Occipital lobe (tissue), 2 donors: ENCODE measurements around the gene CACNA2D4. TPM values are rescaled to one million over a fixed set of nuclear protein-coding genes. Genes with fewer than 3 reads are reported as not detected.

Experiments used
- DNase-seq: peaks from one replicate; lab custom pipeline; 2025; lab: John Stamatoyannopoulos, UW
- total RNA-seq: library from RNA; depleted of rRNA; stranded (reverse); fragments of >200 nt; gene quantifications from one replicate; pipeline ENCODE4 v1.2.3, GENCODE V29; 2014

Gene CACNA2D4
- total RNA-seq, 1 donor from 2014 or later: not detected

DNA sequence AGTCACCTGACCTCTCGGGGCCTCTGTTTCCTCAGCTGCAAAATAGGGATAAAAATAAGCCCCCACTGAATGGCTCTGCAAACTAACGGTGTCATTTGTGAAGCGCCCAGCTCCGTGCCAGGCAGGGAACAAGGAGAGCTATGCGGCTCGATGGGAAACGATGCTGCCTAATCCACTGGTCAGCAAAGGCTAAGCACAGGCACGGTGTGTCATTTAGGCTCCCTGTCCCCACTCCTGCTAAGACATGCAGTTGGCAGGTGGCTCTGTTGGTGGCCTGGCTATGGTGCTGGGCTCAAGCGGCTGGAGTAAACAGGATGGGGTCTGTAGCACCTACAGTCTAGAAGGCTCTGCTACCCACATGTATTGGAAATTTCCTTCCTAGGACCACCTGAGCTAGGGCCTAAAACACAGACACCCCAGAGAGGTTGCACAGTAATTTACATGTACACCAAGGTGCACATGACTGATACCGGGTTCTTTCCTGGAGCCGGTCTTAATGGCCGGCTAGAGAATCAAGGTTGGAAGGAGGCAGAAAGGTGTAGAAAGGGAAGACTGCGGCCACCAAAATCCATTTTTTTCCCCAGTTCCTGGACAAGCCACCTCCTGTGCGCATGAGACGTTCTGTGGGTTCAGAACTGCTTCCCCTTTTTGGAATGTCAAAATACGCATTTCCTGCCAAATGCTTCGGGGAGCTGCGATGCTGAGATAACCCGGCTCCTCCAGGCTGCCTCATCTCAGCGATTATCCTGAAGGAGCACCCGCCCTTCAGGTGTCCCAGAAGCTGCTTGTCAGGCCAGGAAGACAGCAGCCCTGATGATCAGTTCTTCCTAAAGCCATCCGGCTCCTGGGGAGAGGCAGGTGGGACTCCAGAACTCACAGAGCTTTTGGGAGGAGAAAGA lies 1.0 kb downstream of the CACNA2D4 start:
- DNase-seq: no peak

DNA sequence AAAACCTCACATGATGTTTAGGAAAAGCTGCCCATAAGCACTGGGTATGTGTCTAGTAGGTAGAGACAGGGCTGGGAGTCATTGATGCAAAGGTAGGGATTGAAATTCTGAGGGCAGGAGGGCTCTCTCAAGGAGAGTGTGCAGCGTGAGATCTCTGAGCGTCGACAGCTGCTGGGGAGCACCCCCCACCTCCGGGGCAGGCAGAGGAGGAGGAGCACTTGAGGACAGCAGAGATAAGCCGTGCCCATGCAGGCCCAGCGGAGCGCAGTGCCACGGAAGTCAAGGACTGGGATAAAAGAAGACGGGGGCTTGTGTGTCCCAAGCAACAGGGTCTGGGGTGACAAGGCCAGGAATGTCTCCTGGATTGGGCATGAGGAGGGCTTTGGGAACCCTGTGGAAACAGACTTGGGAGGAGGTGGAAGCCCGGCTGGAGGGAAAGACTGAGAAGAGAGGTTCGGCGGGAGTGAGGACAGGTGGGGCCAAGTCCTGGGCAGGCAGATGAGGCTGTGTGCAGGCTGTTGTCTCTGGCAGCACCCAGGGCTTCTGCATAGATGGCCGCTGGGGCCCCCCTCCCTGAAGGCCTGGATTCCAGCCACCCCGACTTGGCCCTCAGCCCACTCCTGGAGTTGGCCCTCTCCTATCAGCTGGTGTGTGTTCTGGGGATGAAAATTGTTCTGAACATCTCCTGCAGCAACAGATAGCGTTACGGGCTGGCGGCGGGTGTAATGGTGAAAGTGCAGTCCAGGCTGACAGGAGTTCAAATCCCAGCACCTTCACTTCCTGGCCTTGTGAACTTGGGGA lies 1.9 kb downstream of the CACNA2D4 start:
- no peak for DNase-seq

DNA sequence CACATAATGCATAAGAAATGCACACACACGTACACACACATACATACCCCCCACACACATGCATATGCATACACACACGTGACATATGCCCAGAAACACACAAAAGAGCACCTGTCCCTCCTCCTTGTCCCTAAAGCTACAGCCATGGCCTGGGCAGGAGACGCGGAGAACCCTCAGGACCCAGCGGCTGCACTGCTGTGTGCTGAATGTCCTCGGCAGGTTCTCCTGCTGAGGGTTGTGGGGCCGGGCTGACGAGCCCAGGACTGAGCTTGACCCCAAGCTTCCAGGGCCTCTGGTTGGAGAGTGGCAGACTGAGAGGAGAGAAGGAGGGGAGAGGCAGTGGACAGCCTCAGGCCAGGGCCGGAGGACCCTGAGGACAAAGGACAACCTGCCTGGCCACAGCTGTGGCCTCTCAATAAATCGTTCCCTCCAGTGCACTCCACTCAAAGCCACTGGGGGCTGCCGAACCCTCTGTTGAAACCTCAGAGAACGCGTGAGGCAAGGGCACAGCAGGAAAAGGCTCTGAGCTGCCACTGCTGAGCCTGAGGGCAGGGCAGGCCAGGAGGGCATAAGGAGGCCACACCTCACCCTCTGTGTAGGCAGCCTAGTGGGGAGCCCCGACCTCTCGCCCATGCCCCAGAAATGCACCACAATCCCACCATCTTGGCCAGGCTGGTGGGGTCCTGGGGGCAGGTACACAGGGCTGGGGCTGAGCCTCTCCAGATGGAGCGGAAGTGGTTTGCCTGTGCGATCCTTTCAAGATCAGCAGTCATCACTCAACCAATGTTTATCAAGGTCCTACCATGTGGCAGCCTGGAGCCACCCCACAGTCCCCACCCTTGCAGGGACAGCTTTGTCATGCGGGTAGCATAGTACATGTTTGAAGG lies 3.1 kb downstream of the CACNA2D4 start:
- DNase-seq: no peak

DNA sequence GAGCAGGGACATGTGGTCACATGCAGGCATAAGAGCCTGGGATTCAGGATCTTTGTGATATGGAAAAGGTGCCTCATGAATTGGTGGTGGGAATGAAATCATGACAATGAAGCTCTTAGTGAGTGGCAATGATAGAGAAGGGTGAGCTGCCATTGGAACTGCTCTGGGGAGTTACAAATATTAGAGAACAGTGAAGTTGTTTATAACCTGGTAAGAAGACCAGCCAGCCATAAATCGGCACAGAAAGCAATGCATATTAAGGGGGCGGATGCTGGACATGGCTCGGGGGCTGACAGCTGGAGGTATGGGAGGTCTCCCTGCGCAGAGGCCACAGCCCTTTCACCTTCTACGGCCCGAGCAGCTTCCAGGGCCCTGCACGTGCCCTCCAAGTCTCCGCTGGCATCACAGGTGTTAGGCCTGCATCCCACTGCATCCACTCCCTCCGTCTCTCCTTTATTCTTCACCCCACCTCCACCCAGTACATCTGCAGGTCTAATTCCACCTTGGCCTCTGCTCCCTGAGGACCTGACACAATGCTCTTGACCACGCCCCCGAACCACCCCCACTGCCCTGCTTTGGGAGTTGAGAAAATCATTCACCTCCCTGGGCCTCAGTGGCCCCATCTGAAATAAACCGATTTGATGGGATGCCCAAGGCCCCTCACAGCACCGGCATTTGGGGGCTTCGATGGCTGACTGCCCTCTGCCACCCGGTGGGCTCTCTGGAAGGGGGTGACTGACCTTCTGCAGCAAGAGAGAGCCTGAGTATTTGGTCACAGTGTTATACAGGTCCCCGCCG lies 4.1 kb downstream of the CACNA2D4 start:
- DNase-seq: no peak

DNA sequence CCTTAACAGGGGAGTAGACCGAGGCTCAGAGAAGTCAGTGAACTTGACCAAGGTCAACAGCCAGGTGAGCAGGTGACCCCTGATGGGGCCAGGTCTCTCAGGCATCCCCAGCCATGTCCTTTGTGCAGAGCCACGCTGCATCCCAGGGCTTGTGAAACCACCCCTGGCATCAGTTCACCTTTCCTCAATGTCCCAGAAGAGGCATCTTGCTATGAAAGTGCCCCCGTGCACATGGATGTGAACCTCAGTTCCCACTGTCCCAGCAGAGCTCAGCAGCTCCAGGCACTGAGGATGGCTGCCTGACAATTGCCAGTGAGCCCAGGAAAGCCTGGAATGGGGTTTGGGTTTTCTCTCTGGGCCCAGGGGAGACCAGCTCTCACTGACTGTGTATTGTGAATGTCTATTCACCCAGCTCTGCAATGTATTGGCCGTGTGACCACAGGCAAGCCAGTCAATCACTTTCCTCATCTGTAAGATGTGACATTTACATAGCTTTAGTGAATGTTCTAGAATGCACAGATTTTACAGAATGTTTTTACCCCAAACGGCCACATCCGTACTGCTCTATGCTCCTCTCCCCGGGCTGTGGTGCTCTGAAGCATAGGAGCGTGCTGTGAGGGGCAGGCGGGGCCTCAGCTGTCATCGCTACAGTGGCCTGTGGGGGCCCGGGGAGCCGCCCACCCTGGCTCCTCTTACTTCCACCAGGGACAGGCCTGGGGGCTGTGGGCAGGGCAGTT lies 4.9 kb downstream of the CACNA2D4 start:
- DNase-seq: no peak

DNA sequence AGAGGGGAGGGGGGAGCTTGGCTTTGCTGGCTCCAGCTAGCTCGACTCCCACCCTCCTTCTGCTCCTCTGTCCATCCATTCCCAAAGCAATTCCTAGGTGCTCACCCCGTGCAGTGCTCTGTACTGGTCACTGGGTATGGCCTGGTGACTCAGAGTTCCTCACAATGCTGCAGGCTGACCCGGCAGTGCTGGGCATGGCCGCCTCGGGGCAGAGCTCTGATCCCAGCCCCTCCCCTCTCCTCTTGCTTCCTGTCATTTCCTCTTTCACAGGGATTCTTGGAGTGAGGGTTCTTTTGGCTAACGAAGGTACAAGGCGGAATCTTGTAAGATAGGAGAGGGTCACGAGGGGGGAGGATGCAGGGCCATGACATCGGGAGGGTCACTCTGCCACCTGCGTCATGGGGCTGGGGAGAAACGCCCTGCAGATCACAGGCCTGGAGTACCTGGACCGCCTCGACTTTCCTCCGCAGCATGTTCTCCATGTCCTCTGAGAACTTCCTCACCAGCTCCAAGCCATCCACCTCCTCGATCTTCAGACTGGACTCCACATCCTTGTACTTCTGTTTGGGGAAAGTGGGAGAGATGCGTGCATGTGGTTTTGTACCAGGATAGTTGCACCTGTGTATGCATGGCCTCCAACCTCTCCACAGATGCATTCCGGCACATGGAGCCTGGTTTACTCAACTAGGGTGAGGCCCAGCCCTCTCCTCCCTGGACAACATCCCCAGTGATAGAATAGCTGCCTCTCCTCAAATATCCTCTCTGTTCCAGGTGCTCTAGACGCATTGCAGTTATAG lies 5.7 kb downstream of the CACNA2D4 start:
- no peak for DNase-seq

DNA sequence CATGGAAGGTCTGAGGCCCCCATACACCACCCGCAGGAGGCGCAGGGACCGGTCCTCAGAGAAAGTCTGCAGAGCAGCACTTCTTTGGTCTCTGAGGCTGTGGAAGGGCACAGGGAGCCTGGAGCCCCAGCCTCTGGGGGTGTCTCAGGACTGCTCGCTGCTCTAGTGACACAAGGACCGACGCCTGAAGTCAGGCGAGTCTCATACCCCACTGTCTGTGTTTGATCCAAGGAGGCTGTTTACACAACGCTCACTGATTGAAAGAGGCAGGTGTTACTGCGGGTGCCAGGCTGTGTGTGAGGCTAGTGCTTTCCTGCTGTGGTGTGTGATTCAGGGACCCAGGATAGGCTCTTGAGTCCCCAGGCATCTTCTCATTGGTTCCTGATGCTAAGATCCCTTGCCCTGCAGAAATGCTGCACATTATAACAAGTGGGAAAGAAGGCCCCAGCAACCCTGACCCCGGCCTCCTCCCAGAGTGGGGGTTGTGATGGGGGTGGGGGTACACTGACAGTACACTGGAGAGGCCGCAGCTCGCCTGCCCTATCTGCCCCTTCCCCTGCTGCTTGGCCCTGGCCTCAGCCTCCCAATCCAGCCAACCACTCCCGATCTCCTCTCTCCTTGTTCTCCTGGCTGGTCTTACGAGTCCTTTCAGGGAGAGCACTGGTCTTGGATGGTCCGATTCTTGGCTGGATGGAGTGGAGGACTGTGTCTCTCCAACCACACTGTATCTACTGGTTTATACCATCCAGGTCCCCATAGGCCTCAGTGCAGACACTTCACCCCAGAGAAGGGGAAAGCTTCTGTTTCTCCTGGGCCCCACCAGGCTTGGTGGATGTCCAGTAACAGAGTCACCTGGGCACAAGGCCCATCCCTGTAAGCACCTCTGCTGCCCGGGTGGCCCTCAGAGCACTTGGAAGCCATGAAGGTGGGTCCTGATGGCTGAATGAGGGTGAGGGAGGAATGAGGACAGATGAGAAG lies 6.6 kb downstream of the CACNA2D4 start:
- DNase-seq: no peak

DNA sequence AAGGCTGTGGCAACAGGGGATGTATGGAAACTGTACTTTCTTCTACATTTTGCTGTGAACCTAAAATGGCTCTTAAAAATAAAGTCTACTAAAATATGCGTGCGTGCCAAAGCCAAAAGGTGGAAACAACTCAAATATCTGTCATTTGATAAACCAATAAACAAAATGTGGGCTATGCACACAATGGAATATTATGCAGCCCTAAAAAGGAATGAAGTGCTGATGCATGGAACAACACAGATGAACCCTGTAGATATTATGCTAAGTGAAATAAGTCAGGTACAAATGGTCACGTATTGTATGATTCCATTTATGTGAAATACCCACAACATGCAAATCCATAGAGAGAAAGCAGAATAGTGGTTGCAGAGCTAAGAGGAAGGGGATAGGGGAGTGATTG lies 8.0 kb downstream of the CACNA2D4 start:
- no peak for DNase-seq

DNA sequence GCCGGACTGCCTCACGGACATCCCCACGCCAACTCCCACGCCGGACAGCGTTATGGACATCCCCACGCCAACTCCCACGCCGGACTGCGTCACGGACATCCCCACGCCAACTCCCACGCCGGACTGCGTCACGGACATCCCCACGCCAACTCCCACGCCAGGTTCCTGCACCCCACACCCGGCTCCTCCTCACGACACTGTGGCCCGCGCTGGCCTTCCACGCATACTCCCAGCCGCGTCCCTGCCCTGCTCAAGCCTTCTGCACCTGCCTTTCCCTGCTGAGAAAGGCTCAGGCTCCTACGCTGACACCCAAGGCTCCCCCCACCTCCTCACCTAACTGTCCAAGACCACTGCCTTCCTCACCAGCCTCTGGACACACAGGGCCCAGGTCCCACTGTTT lies 9.7 kb downstream of the CACNA2D4 start:
- DNase-seq: no peak

DNA sequence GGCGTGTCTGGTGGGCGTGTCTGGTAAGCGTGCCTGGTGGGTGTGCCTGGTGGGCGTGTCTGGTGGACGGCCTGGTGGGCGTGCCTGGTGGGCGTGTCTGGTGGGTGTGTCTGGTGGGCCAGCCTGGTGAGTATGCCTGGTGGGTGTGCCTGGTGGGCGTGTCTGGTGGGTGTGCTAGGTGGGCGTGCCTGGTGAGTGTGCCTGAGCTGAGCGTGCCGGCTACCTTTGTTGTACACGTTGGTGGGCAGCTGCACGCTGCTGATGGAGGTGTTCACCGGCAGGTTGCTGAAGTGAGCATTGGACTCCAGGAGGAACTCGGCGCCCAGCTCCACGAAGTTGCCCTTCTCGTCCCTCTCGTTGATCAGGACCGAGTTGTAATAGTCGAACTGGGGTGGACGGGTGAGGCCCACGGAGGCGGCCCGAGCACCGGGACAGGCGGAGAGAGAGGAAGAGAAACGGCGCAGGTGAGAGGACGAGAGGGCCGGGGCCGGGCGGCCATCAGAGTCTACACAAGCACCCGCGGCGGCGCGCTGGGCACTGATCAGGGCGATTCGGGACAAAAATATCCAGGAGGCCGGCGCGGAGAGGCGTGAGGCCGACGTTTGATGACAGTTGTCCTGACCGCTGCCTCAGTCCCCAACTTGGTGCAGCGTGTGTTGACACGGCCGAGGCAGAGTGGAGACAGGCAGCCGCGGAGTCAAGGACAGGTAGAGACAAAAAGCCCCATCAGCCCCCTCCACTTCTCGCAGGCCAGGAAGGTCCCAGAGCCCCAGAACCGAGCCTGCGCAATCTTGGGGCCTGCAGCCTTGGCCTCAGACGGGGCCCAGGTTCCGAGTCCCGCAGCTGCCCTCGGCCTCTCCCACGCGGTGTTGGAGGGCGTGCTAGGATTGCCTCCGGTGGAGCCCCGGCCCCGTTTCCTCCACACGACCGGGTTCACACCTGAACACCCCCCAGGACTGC lies 10.5 kb downstream of the CACNA2D4 start:
- no peak for DNase-seq

DNA sequence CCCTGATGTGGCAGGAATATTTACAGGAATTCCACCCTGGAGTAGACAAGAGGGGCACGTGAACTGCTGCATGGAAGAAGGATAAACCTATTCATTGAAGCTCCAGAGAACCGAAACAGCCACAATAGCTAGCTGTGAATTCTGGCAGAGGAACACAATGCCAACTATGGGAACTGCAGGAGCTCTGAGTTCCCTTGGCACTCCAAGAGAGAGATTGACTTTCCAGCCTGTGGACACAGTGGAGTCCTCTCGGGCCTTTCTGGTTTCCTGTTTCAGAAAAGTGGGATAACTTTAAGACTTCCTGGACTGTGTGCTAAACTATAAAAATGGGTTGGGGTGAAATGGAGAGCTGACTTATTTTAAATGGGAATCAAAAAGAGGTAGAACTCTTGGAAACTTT lies 11.9 kb downstream of the CACNA2D4 start:
- DNase-seq: no peak

DNA sequence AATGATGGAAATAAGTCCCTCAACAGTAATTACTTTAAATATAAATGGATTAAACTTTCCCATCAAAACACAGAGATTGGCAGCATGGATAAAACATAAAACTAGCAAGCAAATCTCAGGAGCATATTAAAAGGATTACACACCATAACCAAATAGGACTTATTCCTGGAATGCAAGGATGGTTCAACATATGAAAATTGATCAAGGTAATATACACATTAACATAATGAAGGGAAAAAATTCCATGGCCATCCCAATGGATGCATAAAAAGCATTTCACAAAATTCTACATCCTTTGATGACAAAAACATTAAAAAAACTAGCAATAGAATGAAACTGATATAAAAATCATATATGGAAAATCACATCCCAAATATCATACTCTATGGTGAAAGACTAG lies 13.6 kb downstream of the CACNA2D4 start:
- DNase-seq: no peak

DNA sequence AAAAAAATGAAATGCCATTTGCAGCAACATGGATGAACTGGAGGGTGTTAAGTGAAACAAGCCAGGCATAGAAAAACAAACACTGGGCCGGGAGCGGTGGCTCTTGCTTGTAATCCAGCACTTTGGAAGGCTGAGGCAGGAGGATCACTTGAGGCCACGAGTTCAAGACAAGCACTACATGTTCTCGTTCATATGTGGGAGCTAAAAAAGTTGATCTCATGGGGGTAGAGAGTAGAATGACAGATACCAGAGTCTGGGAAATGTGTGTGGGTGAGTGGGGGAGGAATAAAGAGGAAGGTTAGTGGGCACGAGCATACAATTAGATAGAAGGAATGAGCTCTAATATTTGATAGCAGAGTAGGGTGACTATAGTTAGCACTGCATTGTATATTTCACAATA lies 21.5 kb downstream of the CACNA2D4 start:
- no peak for DNase-seq

DNA sequence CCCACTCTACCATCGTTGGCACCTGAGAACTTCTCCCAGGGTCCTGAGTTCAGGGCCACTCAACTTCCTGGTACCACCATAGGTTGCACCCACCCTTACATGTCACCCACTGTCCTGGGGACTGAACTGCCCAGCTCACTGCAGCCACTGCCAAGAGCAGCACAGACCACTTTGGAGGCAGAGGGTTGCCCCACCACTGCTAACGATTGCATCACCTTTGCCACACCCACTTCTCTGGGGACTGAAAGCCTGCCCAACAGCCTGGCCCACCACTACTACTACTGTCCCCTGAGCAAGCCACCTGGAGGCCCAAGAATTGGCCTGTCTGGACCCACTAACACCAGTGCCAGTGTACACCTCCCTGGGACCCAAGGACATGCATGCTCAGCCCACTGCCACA lies 27.6 kb downstream of the CACNA2D4 start:
- no peak for DNase-seq

DNA sequence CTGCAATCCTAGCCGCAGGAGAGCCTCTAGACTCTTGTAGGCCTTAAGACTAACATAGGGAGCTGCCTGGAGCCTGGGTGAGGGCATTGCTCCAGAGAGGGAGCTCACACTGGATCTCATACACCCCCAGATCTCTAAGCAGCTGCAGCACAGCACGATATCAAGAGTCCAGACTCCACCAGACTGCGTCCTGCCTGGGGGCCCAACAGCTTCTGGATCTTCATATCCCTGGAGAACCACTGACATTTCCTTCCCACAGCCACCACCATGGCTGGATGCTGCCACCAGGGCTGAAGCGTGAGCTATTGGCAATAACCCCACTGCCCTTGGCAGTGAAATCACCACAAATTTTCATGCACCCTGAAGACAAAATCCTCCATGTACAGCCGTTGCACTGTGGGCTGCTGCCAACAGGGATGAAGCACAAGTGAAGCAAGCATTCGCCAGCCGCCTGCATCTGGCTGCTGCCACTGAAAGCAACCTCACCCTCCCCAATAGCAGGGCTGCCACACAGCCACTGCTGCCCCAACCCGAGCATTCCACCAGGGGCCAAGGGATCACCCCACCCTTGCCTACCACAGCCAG lies 28.2 kb downstream of the CACNA2D4 start:
- no peak for DNase-seq

DNA sequence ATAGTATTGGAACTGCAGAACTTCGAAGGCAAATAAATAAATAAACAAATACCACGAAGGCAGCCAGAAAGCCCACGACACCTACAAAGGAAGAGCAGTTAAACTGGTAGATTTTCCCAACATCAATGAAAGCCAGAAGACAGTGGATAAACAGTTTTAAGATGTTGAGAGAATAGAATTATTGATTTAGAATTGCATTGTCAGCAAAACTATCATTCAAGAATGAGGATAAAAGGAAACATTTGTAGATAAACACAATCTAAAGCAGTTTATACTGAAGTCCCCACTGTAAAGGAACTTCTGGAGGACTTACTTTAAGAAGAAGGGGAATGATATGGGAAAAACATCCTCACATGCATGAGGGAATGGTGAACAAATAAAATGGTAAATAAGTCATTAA lies 29.5 kb downstream of the CACNA2D4 start:
- no peak for DNase-seq
